ENCODE results near the gene ZNF516.

Gene ZNF516

DNA sequence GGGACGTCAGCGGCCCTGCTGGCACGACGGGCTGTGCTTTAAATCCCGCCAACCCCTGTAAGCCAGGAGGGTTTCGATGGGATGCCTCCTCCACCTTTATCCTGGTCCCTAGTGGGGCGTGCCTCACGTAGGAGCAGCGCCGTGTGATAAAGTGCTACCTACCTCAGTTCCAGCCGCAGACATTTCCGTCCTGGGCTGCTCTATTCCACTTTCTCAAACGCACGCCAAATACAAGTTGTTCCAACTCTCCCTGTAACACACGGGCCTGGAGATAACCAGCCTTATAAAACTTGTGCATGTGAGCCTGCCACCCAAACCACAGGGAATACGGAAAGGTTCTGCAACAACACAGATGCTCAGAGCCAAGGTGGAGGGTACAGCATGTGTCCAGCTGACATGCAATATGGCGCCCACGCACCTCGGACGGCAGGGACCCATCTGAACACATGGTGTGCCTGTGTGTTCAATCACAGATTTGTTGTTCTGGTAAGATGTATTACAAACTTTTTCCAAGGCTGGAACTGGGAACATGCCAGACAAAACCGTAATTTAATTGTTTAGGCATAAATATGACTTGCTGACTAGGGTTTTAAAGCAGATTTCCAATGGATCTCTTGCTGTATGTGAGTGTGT lies 47.7 kb downstream of the ZNF516 start:
- Histone ChIP-seq H3K9ac (ENCODE audit: low read depth, low read length) (no peak overlapping the region), H3K9me3 (ENCODE audit: control insufficient read depth, insufficient read depth, low read length) (no peaks in the 10 kb centered on the region), H3K36me3 (ENCODE audit: control insufficient read depth, insufficient read depth, low read length) (no peaks in the 10 kb centered on the region), H3K4me1 (ENCODE audit: control insufficient read depth, insufficient read depth, low read length) (peaks cover 20% of the 10 kb centered on the region), H3K27me3 (ENCODE audit: control insufficient read depth, insufficient read depth, low read length) (peaks cover 16% of the 10 kb centered on the region), H3K4me3 (ENCODE audit: low read depth, low read length) (no peak overlapping the region)

DNA sequence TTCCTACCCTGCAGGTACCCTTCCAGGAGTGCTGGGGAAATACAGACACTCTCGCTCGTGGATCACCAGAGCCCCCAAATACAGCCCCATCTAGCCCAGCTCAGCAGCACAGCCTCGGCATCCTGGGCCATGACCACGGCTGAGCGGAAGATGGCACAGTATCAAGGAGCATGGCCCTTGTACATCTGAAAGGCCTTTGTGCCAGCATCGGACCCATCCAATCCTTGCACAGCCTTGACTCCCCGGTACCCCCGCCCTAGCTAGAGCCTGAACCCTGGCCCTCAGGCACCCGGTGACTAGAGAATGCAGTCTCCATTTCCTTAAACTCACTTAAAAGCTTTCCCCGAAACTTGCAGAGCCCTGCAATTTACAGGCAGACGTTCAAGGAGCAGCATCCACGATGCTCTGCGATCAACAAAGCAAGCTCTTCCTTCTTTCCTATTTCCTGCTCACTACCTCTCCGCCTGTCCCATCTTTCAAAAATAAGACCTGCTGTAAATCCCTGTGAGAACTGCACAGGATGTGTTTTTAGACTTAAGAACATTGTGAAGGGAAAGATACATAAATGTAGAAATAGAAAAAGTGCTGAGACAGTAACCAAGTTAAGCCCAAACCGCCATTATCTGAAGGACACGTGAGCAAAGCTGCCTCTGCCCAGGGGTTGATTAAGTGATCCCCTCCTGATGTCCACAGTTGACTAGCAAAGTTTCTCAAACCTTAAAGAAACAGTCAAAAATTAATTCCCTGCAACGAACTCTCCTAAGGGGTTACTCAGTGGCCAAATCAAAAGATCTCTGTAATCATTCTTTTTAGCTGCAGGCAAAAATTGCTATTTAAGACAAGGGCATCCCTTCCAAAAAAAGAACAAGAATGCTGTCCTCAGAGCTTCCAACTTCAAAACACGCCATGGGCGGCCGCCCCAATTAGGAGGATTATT lies 48.5 kb downstream of the ZNF516 start:
- no peak overlapping the region for H3K9ac ChIP-seq (ENCODE audit: low read depth, low read length)
- H3K27me3 ChIP-seq (ENCODE audit: control insufficient read depth, insufficient read depth, low read length), result peaks cover 8% of the 10 kb centered on the region
- peaks cover 13% of the 10 kb centered on the region for H3K4me1 ChIP-seq (ENCODE audit: control insufficient read depth, insufficient read depth, low read length)
- H3K9me3 ChIP-seq (ENCODE audit: control insufficient read depth, insufficient read depth, low read length), result no peaks in the 10 kb centered on the region
- no peak overlapping the region for H3K4me3 ChIP-seq (ENCODE audit: low read depth, low read length)
- no peaks in the 10 kb centered on the region for H3K36me3 ChIP-seq (ENCODE audit: control insufficient read depth, insufficient read depth, low read length)

DNA sequence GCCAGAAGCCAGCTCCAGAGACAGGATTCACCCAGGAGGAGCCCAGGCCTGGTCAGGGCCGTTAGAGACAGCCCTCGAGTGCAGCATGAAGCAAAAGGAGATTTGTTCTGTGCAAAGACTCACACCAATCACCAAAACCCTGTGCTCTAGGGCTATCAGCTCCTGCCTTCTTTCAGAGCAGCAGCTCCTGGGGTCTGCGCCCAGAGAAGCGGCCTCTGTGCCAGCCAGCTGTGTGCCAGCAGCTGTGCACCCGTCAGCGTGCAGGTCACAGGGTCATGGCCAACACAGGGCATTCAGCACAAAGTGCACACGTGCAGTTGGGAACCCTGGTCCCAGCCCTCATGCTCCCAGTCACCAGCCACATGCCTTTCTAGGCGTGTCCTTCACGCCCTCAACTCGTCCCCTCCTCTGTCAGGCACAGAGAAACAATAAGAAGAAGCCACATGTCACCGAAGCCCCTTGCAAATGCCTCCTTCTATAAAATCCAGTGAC lies 49.3 kb downstream of the ZNF516 start:
- H3K36me3 ChIP-seq (ENCODE audit: control insufficient read depth, insufficient read depth, low read length), result peaks cover 6% of the 10 kb centered on the region
- H3K4me3 ChIP-seq (ENCODE audit: low read depth, low read length), result no peak overlapping the region
- no peak overlapping the region for H3K9ac ChIP-seq (ENCODE audit: low read depth, low read length)
- H3K27me3 ChIP-seq (ENCODE audit: control insufficient read depth, insufficient read depth, low read length), result peaks cover under 1% of the 10 kb centered on the region
- peaks cover 8% of the 10 kb centered on the region for H3K4me1 ChIP-seq (ENCODE audit: control insufficient read depth, insufficient read depth, low read length)
- H3K9me3 ChIP-seq (ENCODE audit: control insufficient read depth, insufficient read depth, low read length), result no peaks in the 10 kb centered on the region

DNA sequence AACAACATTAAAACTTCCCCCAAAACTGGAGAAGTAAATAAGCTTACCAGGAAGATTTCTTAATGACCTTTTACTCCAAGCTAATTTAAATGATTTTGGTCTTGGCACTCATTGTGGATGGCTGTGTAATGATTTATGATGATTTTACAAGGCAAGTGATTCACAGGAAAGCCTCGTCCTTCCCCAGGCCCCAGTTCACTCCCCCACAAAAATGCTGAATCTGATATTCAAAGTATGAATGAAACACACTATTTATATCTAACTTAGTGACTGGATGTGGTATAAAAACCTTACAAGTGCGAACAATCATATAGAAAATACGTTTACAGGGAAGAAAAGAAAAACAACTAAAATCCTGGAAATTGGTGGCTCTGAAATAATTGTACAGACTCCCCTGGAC lies 49.8 kb downstream of the ZNF516 start:
- H3K4me3 ChIP-seq (ENCODE audit: low read depth, low read length), result no peak overlapping the region
- H3K27me3 ChIP-seq (ENCODE audit: control insufficient read depth, insufficient read depth, low read length), result no peaks in the 10 kb centered on the region
- no peak overlapping the region for H3K9ac ChIP-seq (ENCODE audit: low read depth, low read length)
- peaks cover 6% of the 10 kb centered on the region for H3K36me3 ChIP-seq (ENCODE audit: control insufficient read depth, insufficient read depth, low read length)
- H3K9me3 ChIP-seq (ENCODE audit: control insufficient read depth, insufficient read depth, low read length), result no peaks in the 10 kb centered on the region
- H3K4me1 ChIP-seq (ENCODE audit: control insufficient read depth, insufficient read depth, low read length), result peaks cover 4% of the 10 kb centered on the region

DNA sequence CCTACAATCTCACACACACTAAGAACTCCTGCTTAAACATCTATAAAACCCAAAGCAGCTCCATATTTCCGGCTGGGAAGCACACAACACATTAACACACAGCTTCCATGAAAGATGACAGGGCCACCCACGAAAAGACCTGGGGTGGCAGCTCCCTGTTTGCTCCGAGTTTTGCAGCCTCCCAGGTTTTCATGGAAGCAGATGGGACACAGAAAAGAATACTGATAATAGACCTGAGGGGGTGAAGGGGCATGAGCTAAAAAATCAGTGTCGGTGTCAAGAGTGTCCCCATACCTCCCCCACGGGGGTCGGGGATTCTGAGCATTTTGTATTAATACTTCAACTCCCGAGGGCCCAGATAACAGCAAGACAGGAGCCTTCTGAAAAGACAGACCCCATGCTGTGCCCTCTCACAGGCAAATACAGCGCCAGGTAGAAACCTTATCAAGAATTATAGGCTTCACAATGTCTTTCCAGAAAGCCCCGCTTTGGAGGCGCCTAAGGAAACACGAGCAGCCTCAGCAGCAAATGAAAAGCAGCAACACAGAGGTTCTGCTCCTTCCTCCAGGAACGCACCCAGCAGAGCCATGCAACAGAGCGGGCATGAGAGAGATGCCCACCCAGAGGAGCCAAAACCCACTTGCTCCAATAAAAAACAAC lies 50.5 kb downstream of the ZNF516 start:
- H3K27me3 ChIP-seq (ENCODE audit: control insufficient read depth, insufficient read depth, low read length), result no peaks in the 10 kb centered on the region
- H3K9ac ChIP-seq (ENCODE audit: low read depth, low read length), result no peak overlapping the region
- H3K36me3 ChIP-seq (ENCODE audit: control insufficient read depth, insufficient read depth, low read length), result peaks cover 6% of the 10 kb centered on the region
- no peak overlapping the region for H3K4me3 ChIP-seq (ENCODE audit: low read depth, low read length)
- H3K4me1 ChIP-seq (ENCODE audit: control insufficient read depth, insufficient read depth, low read length), result no peaks in the 10 kb centered on the region
- no peaks in the 10 kb centered on the region for H3K9me3 ChIP-seq (ENCODE audit: control insufficient read depth, insufficient read depth, low read length)

DNA sequence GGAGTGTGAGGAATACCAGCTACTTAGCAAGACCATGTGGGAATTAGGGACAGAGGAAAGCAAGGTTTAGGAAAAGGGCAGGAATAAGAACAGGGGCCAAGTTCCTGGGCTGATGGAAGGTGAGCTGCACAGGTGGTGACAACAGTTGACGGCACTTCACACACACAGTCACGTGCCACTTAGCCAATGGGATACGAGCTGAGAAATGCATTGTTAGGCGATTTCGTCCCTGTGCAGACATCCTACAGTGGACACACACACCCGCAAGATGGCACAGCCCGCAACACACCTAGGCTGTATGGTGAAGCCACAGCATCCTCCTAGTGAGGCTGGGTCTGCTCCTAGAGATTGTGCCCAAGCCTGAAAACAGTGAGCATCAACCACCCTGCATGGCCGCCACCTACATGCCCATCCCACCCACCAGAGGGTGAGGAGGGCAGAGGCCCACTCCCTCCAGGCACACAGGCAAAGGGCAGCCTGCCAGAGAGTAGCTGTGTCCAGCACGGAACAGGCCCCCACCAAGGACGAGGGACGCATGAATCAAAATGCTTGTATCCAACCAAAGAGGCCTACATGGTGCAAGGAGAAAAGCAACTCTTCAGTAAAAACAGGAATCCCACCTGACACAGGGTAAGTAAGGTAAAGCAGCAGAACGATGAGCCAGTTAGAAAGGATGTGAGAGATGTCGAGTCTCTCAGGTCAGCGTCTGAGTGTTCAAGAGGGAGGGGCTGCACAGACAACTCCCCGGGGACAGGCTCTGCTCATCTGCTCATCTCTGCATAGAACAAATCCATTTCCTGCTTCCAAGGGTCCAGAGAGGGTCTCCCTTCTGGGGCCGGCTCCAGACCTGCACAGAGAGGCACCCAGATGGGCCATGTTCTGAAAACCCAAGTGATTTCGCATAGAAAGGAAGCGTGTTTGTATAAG lies 51.3 kb downstream of the ZNF516 start:
- Histone ChIP-seq H3K9ac (ENCODE audit: low read depth, low read length) (no peak overlapping the region), H3K27me3 (ENCODE audit: control insufficient read depth, insufficient read depth, low read length) (no peaks in the 10 kb centered on the region), H3K36me3 (ENCODE audit: control insufficient read depth, insufficient read depth, low read length) (peaks cover 6% of the 10 kb centered on the region), H3K4me1 (ENCODE audit: control insufficient read depth, insufficient read depth, low read length) (no peaks in the 10 kb centered on the region), H3K4me3 (ENCODE audit: low read depth, low read length) (no peak overlapping the region), H3K9me3 (ENCODE audit: control insufficient read depth, insufficient read depth, low read length) (no peaks in the 10 kb centered on the region)

DNA sequence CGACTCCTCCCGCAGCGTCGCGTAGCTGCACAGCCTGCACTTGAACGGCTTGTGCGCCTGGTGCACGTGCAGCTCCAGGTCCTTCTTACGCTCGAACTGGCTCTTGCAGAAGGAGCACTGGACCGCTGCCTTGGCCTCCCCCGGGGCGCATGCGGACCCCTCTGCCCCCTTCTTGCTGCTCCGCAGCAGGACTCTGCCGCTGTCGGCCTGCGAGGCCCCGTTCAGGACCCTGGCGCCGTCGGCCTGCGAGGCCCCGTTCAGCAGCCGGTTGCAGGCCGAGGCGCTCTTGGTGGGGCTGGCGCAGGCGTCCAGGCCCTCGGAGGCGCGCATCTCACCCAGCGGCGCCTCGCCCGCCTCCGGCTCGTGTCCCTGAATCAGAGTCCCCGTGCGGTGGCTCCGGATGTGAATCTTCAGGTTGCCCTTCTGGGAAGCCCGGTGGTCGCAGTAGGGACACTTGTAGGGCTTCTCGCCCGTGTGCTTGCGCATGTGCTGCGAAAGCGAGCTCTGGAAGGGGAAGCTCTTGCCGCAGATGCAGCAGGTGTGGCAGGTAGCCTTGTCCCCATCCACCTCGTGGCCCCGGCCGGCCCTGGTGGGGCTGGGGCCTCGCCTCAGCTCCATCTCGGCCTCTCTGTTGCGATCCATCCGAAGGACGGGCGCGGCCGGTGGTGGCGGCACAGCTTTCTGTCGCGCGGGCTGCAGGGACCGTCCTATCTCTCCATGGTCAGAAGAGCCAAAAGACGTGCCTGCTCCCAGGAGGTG lies 52.5 kb downstream of the ZNF516 start:
- Histone ChIP-seq H3K36me3 (ENCODE audit: control insufficient read depth, insufficient read depth, low read length) (peaks cover 6% of the 10 kb centered on the region), H3K9ac (ENCODE audit: low read depth, low read length) (no peak overlapping the region), H3K4me3 (ENCODE audit: low read depth, low read length) (no peak overlapping the region), H3K9me3 (ENCODE audit: control insufficient read depth, insufficient read depth, low read length) (no peaks in the 10 kb centered on the region), H3K4me1 (ENCODE audit: control insufficient read depth, insufficient read depth, low read length) (no peaks in the 10 kb centered on the region), H3K27me3 (ENCODE audit: control insufficient read depth, insufficient read depth, low read length) (no peaks in the 10 kb centered on the region)

DNA sequence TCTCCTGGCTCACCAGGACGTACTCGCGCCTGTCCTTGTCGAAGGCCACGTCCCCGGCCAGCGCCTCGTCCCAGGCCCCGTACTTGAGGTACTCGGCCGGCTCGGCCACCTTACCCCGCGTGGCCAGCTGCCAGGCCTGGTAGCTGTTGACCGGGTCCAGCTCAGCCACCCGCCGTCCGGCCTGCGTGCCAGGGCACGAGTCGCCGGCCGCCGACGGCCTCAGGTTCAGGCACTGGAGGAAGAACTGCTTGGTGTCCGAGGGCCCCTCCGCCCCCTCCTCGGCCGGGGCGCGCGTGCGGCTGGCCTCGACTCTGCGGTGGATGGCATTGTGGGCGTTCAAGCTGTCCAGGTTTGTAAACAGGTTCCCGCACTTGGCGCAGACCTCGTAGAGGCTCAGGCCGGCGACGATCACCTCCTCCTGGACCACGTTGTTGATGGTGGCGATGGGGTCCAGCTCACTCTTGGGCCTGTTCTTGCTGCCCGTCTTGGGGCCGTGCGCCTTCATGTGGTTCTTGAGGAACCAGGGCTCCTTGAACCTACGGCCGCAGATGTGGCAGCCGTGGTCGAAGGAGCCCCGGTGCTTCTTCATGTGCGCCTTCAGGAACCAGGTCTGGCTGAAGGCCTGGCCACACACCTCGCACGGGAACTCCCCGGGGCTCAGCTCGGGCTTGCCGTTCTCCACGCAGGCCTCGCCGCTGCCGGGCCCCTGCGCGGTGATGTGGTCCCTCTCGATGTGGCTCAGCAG lies 53.2 kb downstream of the ZNF516 start:
- H3K4me3 ChIP-seq (ENCODE audit: low read depth, low read length), result no peak overlapping the region
- no peaks in the 10 kb centered on the region for H3K4me1 ChIP-seq (ENCODE audit: control insufficient read depth, insufficient read depth, low read length)
- H3K27me3 ChIP-seq (ENCODE audit: control insufficient read depth, insufficient read depth, low read length), result no peaks in the 10 kb centered on the region
- H3K9ac ChIP-seq (ENCODE audit: low read depth, low read length), result no peak overlapping the region
- no peaks in the 10 kb centered on the region for H3K9me3 ChIP-seq (ENCODE audit: control insufficient read depth, insufficient read depth, low read length)
- peaks cover 6% of the 10 kb centered on the region for H3K36me3 ChIP-seq (ENCODE audit: control insufficient read depth, insufficient read depth, low read length)

DNA sequence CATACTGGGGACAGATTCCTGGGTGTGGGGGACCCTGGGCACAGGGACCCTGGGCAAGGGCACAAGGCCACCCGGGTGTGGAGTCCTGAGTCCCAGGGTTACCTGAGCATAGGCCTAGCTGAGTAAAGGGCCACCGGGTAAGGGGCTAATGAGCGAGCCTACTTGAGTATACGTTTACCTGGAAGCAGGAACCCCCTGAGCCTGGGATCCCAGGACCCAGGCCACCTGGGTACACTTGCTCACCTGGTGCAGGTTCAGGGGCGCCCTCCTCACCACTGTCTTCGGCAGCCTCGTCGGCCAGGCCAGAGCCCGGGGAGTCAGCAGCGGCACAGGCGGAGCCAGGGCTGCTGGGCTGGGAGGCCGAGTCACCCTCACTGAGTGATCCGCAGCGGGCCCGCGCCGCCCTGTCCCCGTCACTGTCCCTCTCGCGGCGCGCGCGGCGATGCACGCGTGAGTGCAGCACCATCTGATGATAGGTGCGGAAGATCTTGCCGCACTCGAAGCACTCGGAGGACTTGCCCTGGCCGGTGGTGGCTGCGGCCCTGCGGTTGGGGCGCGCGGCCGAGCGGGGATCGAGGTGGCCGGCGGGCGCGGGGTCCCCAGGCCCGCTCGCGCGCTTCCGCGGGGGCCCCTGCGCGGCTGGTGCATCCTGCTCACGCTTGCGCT lies 53.9 kb downstream of the ZNF516 start:
- Histone ChIP-seq H3K4me3 (ENCODE audit: low read depth, low read length) (no peak overlapping the region), H3K9me3 (ENCODE audit: control insufficient read depth, insufficient read depth, low read length) (no peaks in the 10 kb centered on the region), H3K27me3 (ENCODE audit: control insufficient read depth, insufficient read depth, low read length) (no peaks in the 10 kb centered on the region), H3K4me1 (ENCODE audit: control insufficient read depth, insufficient read depth, low read length) (no peaks in the 10 kb centered on the region), H3K36me3 (ENCODE audit: control insufficient read depth, insufficient read depth, low read length) (peaks cover 6% of the 10 kb centered on the region), H3K9ac (ENCODE audit: low read depth, low read length) (no peak overlapping the region)

DNA sequence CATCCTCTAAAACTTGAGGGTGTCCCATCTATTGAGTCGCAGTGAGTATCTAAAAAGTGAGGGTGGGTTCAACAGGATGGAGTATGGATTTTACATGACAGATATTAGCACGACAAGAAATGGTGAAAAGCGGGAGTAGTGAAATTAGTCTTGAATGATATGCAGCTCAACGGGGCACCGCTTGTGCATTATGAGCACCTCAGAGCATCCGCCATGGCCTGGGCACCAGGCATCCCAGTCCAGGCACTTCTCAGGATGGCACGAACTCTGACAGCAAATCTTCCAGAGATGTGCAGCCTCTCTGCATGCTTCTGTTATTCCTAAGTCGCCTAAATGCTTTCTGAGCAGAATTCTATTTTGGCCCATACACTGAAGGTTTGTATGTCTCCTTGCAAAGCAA lies 57.1 kb downstream of the ZNF516 start:
- Histone ChIP-seq H3K4me3 (ENCODE audit: low read depth, low read length) (no peak overlapping the region), H3K4me1 (ENCODE audit: control insufficient read depth, insufficient read depth, low read length) (no peaks in the 10 kb centered on the region), H3K9me3 (ENCODE audit: control insufficient read depth, insufficient read depth, low read length) (no peaks in the 10 kb centered on the region), H3K36me3 (ENCODE audit: control insufficient read depth, insufficient read depth, low read length) (peaks cover 6% of the 10 kb centered on the region), H3K27me3 (ENCODE audit: control insufficient read depth, insufficient read depth, low read length) (no peaks in the 10 kb centered on the region), H3K9ac (ENCODE audit: low read depth, low read length) (no peak overlapping the region)

Measured in iPS-15b (cell line).